ENCODE results near the gene MMRN2.

GRCh38 chr10:86963341-86963919, 6.0 kb upstream of the MMRN2 start:
- TF ChIP-seq CTCF (IDR thresholded peaks at IDR 0.05) (no peak), POLR2A (IDR thresholded peaks at IDR 0.05) (no peak)

All from body of pancreas (tissue), 4 donors.